ENCODE measurements around the gene GALNTL6. TPM values are rescaled to one million over a fixed set of nuclear protein-coding genes. Genes with fewer than 3 reads are reported as not detected.
A peak's percentile ranks its signal among the peaks of the same experiment; 100 is the strongest.
"Not testable (repeated sequence)": the region's sequence is repeated elsewhere in the genome, so short reads cannot be mapped to it uniquely, and the experiment has no call there.

GALNTL6 gene
- total RNA-seq, 1 experiment from 2014 or later = not detected

DNA sequence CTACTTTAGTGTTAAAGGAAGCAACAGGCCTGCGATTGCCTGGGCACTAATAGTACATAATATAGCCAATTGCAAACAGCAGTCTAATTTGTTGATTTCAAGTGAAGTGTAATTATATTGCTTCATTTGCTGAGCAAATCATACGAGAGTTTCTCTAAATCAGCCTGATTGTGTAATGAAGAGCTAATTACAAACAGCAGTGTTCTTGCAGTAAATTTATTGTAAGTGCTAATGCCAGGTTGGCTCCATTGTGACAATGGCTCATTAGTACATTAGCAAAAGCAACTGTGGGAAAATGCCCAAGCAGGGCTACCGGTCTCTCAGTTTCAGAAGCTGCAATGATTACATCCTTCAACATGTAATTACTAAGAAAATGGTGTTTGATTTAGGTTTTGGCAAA is 591.5 kb downstream of the GALNTL6 start:
- in situ Hi-C loops (cut with HindIII; ENCODE audit: low pct_unique_long_range_greater_than_20kb, low sequenced_read_pairs) = no loop called here
- no peak for DNase-seq (ENCODE audit: low read depth)

- no peak for DNase-seq (ENCODE audit: low read depth)
Observed at GRCh38 chr4:172410363-172410762, 597.2 kb downstream of the GALNTL6 start.

DNA sequence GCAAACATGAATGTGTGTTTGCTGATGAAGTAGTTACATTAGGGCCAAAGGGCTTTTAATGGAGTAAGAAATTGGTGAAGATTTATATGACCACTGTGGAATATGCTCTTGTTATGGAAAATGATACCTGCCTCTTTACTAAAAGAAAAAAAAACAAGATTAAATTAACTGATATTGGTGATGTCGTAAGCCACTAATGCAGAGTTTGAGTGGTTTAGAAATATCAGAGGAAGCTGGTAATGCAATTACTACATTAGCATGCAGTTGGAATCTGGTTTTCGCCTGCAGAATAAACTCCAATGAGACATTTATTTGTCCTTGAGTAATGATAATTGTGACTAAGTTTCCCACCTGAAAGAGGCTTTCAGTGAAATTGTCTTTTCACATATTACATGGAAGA is 597.9 kb downstream of the GALNTL6 start:
- DNase-seq (ENCODE audit: low read depth) = no peak
- in situ Hi-C loops (cut with HindIII; ENCODE audit: low pct_unique_long_range_greater_than_20kb, low sequenced_read_pairs) = no loop called here

More at GRCh38 chr4:172410363-172410762, 597.2 kb downstream of the GALNTL6 start:
- in situ Hi-C loops (cut with HindIII; ENCODE audit: low pct_unique_long_range_greater_than_20kb, low sequenced_read_pairs) = no loop called here

- no peak for DNase-seq (ENCODE audit: low read depth)
- in situ Hi-C loops (cut with HindIII; ENCODE audit: low pct_unique_long_range_greater_than_20kb, low sequenced_read_pairs) = no loop called here
Observed at GRCh38 chr4:172412851-172413580, 599.8 kb downstream of the GALNTL6 start.

DNA sequence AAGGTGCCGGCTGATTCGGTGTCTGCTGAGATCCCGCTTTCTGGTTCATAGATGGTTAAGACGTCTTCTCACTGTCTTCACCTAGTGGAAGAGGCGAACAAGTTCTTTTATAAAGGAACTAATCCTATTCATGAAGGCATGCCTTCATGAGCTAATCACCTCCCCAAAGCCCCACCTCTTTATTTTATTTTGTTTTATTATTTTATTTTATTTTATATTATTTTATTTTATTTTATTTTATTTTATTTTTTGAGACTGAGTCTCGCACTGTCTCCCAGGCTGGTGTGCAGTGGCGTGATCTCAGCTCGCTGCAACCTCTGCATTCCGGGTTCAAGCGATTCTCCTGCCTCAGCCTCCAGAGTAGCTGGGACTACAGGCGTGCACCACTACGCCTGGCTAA is 615.8 kb downstream of the GALNTL6 start:
- in situ Hi-C loops (cut with HindIII; ENCODE audit: low pct_unique_long_range_greater_than_20kb, low sequenced_read_pairs); DNase-seq (ENCODE audit: low read depth): not testable (repeated sequence)

GRCh38 chr4:172480471-172480870 is 667.3 kb downstream of the GALNTL6 start:
- no peak for DNase-seq (ENCODE audit: low read depth)

GRCh38 chr4:172481802-172482508 is 668.8 kb downstream of the GALNTL6 start:
- no peak for DNase-seq (ENCODE audit: low read depth)
- in situ Hi-C loops (cut with HindIII; ENCODE audit: low pct_unique_long_range_greater_than_20kb, low sequenced_read_pairs) = no loop called here

More at GRCh38 chr4:172480471-172480870, 667.3 kb downstream of the GALNTL6 start:
- in situ Hi-C loops (cut with HindIII; ENCODE audit: low pct_unique_long_range_greater_than_20kb, low sequenced_read_pairs) = no loop called here

GRCh38 chr4:172485007-172485406 is 671.8 kb downstream of the GALNTL6 start:
- in situ Hi-C loops (cut with HindIII; ENCODE audit: low pct_unique_long_range_greater_than_20kb, low sequenced_read_pairs) = no loop called here
- DNase-seq (ENCODE audit: low read depth) = no peak

DNA sequence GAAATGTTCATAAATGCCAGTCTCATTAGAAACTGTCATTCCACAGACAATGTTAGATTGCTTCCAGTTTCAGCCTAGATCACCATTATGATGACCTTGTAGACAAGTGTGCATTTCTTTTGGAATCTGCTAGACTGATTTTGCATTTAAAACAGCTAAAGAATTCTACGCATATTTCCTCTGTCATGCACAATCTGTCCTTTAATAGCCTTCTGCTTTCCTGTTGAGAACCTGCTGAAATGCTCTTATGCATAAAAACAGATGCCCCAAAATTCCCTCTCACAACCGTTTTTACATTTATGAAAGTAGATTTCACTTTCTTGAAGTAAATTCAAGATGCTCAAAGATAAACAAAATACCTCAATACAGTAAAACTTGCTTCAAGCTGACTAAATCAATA is 673.3 kb downstream of the GALNTL6 start:
- in situ Hi-C loops (cut with HindIII; ENCODE audit: low pct_unique_long_range_greater_than_20kb, low sequenced_read_pairs) = no loop called here
- DNase-seq (ENCODE audit: low read depth) = no peak

DNA sequence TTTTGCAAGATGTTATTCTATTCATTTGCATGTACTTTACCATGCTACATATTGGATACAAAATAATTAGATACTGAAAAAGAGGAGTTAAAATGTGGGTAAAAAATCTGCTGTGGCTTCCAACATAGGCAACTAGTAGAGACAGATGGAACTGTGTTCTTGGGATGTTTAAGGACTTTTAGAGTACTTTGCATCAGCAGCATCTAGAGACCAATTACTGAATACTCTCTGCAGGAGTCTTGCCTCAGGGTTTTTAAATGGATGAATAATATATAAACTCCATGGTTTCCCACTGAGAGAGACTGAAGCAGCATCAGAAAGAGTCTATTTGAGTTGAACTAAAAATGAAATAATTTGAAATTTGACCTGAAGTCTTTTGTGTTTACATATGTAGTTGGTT is 676.7 kb downstream of the GALNTL6 start:
- in situ Hi-C loops (cut with HindIII; ENCODE audit: low pct_unique_long_range_greater_than_20kb, low sequenced_read_pairs) = no loop called here

GRCh38 chr4:172495769-172496168 is 682.6 kb downstream of the GALNTL6 start:
- in situ Hi-C loops (cut with HindIII; ENCODE audit: low pct_unique_long_range_greater_than_20kb, low sequenced_read_pairs) = no loop called here
- DNase-seq (ENCODE audit: low read depth) = no peak

More for the DNA sequence above, 676.7 kb downstream of the GALNTL6 start:
- DNase-seq (ENCODE audit: low read depth) = no peak

DNA sequence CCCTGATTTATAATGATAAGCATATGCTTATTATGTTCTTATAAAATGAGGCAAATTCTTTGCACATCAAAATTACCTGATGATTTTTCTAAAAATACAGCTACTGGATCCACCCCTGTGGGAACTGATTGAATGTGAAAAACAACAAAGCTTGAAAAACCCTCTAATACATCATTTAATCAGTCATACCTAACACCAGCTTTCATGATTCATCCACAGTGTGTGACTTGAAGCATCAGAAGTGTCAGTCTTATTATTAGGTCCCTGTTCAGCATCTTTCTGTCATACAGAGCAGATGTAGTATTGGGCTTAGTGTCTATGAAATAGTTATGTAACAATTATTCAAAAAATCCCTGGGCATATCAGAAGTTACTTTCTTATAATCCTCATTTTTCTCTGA is 684.1 kb downstream of the GALNTL6 start:
- in situ Hi-C loops (cut with HindIII; ENCODE audit: low pct_unique_long_range_greater_than_20kb, low sequenced_read_pairs) = no loop called here
- DNase-seq (ENCODE audit: low read depth) = peak; percentile 32

GRCh38 chr4:172514011-172514410 is 700.8 kb downstream of the GALNTL6 start:
- in situ Hi-C loops (cut with HindIII; ENCODE audit: low pct_unique_long_range_greater_than_20kb, low sequenced_read_pairs) = no loop called here
- DNase-seq (ENCODE audit: low read depth) = no peak

GRCh38 chr4:172514801-172515200 is 701.6 kb downstream of the GALNTL6 start:
- DNase-seq (ENCODE audit: low read depth) = no peak
- in situ Hi-C loops (cut with HindIII; ENCODE audit: low pct_unique_long_range_greater_than_20kb, low sequenced_read_pairs) = no loop called here

- no peak for DNase-seq (ENCODE audit: low read depth)
- in situ Hi-C loops (cut with HindIII; ENCODE audit: low pct_unique_long_range_greater_than_20kb, low sequenced_read_pairs) = no loop called here
Observed at GRCh38 chr4:172515266-172515879, 702.2 kb downstream of the GALNTL6 start.

DNA sequence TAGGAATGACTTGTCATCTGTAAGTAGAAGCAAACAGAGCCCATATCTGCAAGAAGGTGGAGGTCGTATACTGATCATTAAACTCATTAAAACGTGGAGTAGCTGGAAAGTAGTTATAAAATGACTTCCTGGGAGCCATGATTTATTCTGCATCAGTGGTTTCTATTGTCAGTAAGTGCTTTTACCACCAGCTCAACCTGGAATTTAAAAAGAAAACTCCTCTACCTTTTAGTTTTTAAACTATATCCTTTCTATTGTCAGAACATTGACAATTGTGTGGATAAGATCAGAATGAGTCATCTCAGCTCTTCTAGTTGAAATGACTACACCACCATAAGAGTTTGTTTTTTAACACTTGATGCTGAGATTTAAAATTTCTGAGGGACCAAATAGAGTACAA is 704.2 kb downstream of the GALNTL6 start:
- DNase-seq (ENCODE audit: low read depth) = no peak
- in situ Hi-C loops (cut with HindIII; ENCODE audit: low pct_unique_long_range_greater_than_20kb, low sequenced_read_pairs) = no loop called here

- no peak for DNase-seq (ENCODE audit: low read depth)
Observed at GRCh38 chr4:172521248-172521647, 708.0 kb downstream of the GALNTL6 start.

DNA sequence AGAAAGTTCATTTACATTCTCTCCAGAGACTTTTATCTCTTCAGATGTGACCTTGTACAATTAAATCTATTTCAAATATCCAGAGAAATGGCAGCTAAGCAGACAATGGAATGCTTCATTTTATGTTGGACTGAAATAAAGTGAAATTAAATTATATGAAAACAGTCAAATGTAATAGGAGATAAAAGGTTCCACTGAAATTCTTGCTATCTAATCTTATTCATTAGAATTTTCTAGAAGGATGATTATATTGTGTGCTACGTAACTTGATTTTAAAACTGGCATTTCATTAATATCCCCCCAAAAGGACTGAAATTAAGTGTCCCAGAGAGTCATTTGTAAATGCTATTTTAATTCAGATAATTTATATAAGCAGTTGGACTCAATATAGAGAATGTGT is 708.5 kb downstream of the GALNTL6 start:
- in situ Hi-C loops (cut with HindIII; ENCODE audit: low pct_unique_long_range_greater_than_20kb, low sequenced_read_pairs) = no loop called here
- no peak for DNase-seq (ENCODE audit: low read depth)

More at GRCh38 chr4:172521248-172521647, 708.0 kb downstream of the GALNTL6 start:
- in situ Hi-C loops (cut with HindIII; ENCODE audit: low pct_unique_long_range_greater_than_20kb, low sequenced_read_pairs) = no loop called here

GRCh38 chr4:172543249-172543648 is 730.0 kb downstream of the GALNTL6 start:
- in situ Hi-C loops (cut with HindIII; ENCODE audit: low pct_unique_long_range_greater_than_20kb, low sequenced_read_pairs) = no loop called here
- no peak for DNase-seq (ENCODE audit: low read depth)

Data from Caki2 (cell line).